Mesenchymal stem cell (in vitro differentiated cells and primary cell): ENCODE results near the gene SAMD10.

Source experiments
- DNase-seq: peaks from one replicate; pipeline ENCODE4 v3.0.0-alpha.2; 2013
- H2AFZ ChIP-seq: one replicate; pipeline ENCODE4 v1.6.1; 2013; ENCODE audit warnings: low read depth, mild to moderate bottlenecking, control low read depth, inconsistent platforms, low read length, moderate library complexity
- H2AK5ac ChIP-seq: 2 replicates; pipeline ENCODE4 v1.6.1; 2013; ENCODE audit warnings: low read length, moderate library complexity, mild to moderate bottlenecking, inconsistent platforms; ENCODE audit not compliant: severe bottlenecking
- H2BK120ac ChIP-seq: one replicate; pipeline ENCODE4 v1.6.1; 2013; ENCODE audit warnings: low read depth, mild to moderate bottlenecking, inconsistent platforms, low read length, moderate library complexity
- H2BK12ac ChIP-seq, 2 experiments: one replicate each; pipeline ENCODE4 v1.6.1; 2013; ENCODE audit warnings: inconsistent platforms in 2 of 2, low read length in 2 of 2, mild to moderate bottlenecking in 2 of 2, moderate library complexity in 2 of 2, control low read depth in 1 of 2
- H2BK15ac ChIP-seq: one replicate; pipeline ENCODE4 v1.6.1; 2013; ENCODE audit warnings: mild to moderate bottlenecking, low read depth, inconsistent platforms; ENCODE audit not compliant: poor library complexity, severe bottlenecking
- H2BK5ac ChIP-seq: 2 replicates; pipeline ENCODE4 v1.6.1; 2013; ENCODE audit warnings: low read depth, mild to moderate bottlenecking, low read length, control low read depth, inconsistent platforms; ENCODE audit not compliant: poor library complexity, severe bottlenecking
- H3K14ac ChIP-seq, 2 experiments: one replicate each; pipeline ENCODE4 v1.6.1; 2013; ENCODE audit warnings: inconsistent platforms in 2 of 2, low read length in 2 of 2, control low read depth in 1 of 2, mild to moderate bottlenecking in 1 of 2, moderate library complexity in 1 of 2
- H3K18ac ChIP-seq, 2 experiments: one replicate each; pipeline ENCODE4 v1.6.1; 2013; ENCODE audit warnings: inconsistent platforms in 2 of 2, low read length in 2 of 2, control low read depth in 1 of 2, low read depth in 1 of 2, mild to moderate bottlenecking in 1 of 2
- H3K23ac ChIP-seq, 2 experiments: one replicate each; pipeline ENCODE4 v1.6.1; 2013; ENCODE audit warnings: inconsistent platforms in 2 of 2, low read length in 2 of 2, mild to moderate bottlenecking in 2 of 2, moderate library complexity in 2 of 2, control low read depth in 1 of 2
- H3K27ac ChIP-seq: 2 replicates; pipeline ENCODE4 v1.5.1; 2013; ENCODE audit warnings: mild to moderate bottlenecking, moderate library complexity, low read length, control low read depth, inconsistent platforms; ENCODE audit not compliant: poor library complexity, severe bottlenecking
- H3K27me3 ChIP-seq, 2 experiments: 2 replicates each; pipeline versions ENCODE4 v1.6.1 to v1.7.0; 2013; ENCODE audit warnings: low read length in 2 of 2, mild to moderate bottlenecking in 2 of 2, moderate library complexity in 2 of 2, control low read depth in 1 of 2, inconsistent platforms in 1 of 2; ENCODE audit not compliant: control insufficient read depth in 1 of 2, insufficient read depth in 1 of 2
- H3K36me3 ChIP-seq, 2 experiments: 2 replicates each; pipeline versions ENCODE4 v1.6.1 to v1.7.0; 2013; ENCODE audit warnings: low read length in 2 of 2, control low read depth in 1 of 2, inconsistent platforms in 1 of 2, low read depth in 1 of 2, mild to moderate bottlenecking in 1 of 2; ENCODE audit not compliant: insufficient read depth in 2 of 2, control insufficient read depth in 1 of 2
- H3K4ac ChIP-seq, 2 experiments: one replicate each; pipeline ENCODE4 v1.6.1; 2013; ENCODE audit warnings: inconsistent platforms in 2 of 2, low read length in 2 of 2, mild to moderate bottlenecking in 2 of 2, moderate library complexity in 2 of 2, control low read depth in 1 of 2, low read depth in 1 of 2
- H3K4me1 ChIP-seq: 2 replicates; pipeline ENCODE4 v1.6.1; 2013; ENCODE audit warnings: low read depth, low read length, control low read depth; ENCODE audit not compliant: control insufficient read depth, insufficient read depth
- H3K4me2 ChIP-seq: 2 replicates; pipeline ENCODE4 v1.6.1; 2013; ENCODE audit warnings: low read length, mild to moderate bottlenecking, inconsistent platforms; ENCODE audit not compliant: poor library complexity, severe bottlenecking
- H3K4me3 ChIP-seq, 2 experiments: 2 replicates each; pipeline versions ENCODE4 v1.5.1 to v1.7.0; 2013; ENCODE audit warnings: low read length in 2 of 2, mild to moderate bottlenecking in 2 of 2, control low read depth in 1 of 2, low read depth in 1 of 2; ENCODE audit not compliant: insufficient read depth in 1 of 2
- H3K79me1 ChIP-seq: replicated peaks from 2 replicates; pipeline ENCODE4 v1.6.1; 2013; ENCODE audit warnings: mild to moderate bottlenecking, control low read depth, low read length, inconsistent platforms; ENCODE audit not compliant: poor library complexity, severe bottlenecking
- H3K9ac ChIP-seq: 2 replicates; pipeline ENCODE4 v1.7.0; 2013; ENCODE audit warnings: mild to moderate bottlenecking, low read length, moderate library complexity
- H3K9me3 ChIP-seq: 2 replicates; pipeline ENCODE4 v1.7.0; 2013; ENCODE audit warnings: mild to moderate bottlenecking, low read length; ENCODE audit not compliant: control insufficient read depth
- H4K8ac ChIP-seq: one replicate; pipeline ENCODE4 v1.6.1; 2013; ENCODE audit warnings: inconsistent platforms, mild to moderate bottlenecking, low read length, moderate library complexity
- H4K91ac ChIP-seq: one replicate; pipeline ENCODE4 v1.6.1; 2013; ENCODE audit warnings: mild to moderate bottlenecking, low read length, inconsistent platforms
- WGBS: methylation state at CpG from one replicate; pipeline ENCODE4 v1.1.7; 2013; ENCODE audit warnings: mixed read lengths; 5-methylcytosine and 5-hydroxymethylcytosine counted together

The SAMD10 gene

DNA sequence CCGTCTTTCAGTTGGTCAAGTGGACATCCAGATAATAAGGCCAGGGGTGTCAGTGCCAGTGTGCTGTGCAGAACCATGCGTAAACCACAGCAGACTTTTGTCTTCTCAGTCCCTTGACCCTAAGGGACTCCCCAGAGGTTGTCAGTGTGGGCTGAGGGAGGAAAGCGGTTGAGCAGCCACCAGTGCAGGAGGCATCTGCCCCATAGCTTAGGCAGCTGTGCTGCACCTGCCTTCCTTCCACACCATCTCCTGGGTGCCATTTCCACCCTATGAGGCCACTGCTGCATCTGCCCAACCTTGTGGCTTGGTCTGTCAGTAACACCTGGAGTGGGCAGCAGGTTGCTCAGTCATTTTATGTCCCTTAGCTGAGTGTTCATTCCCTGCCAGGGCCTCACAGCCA, 27.5 kb upstream of the SAMD10 start:
- Histone ChIP-seq H2AK5ac (no peak overlapping the region), H2BK120ac (no peak overlapping the region), H3K9me3 (no peaks in the 10 kb centered on the region), H2AFZ (no peak overlapping the region), H3K4me1 (peaks cover 19% of the 10 kb centered on the region), H3K27ac (no peak overlapping the region), H3K79me1 (peaks cover 38% of the 10 kb centered on the region), H3K27me3 (no peaks in the 10 kb centered on the region), H2BK5ac (no peak overlapping the region), H3K4ac (no peak overlapping the region), H2BK15ac (no peak overlapping the region), H4K91ac (peak overlapping the region; percentile 7), H3K36me3 (peaks cover 76 to 80% of the 10 kb centered on the region in 2 experiments), H3K4me3 (no peak overlapping the region), H4K8ac (no peak overlapping the region), H2BK12ac (no peak overlapping the region), H3K4me2 (no peak overlapping the region), H3K18ac (no peak overlapping the region), H3K14ac (no peak overlapping the region), H3K9ac (no peak overlapping the region), H3K23ac (no peak overlapping the region)
- DNase-seq: no peak
- 98% methylated on average over 3 of the region's 3 CpGs for WGBS

GRCh38 chr20:64006490-64006889, 27.0 kb upstream of the SAMD10 start:
- H3K23ac ChIP-seq: no peak overlapping the region
- no peak overlapping the region for H3K27ac ChIP-seq
- peaks cover 19% of the 10 kb centered on the region for H3K4me1 ChIP-seq
- H3K9ac ChIP-seq: no peak overlapping the region
- no peak overlapping the region for H2BK120ac ChIP-seq
- no peak for DNase-seq
- H4K91ac ChIP-seq: no peak overlapping the region
- no peak overlapping the region for H3K18ac ChIP-seq
- H3K27me3 ChIP-seq: no peaks in the 10 kb centered on the region
- no peak overlapping the region for H2BK12ac ChIP-seq
- peaks cover 78 to 81% of the 10 kb centered on the region in 2 experiments for H3K36me3 ChIP-seq
- H2AFZ ChIP-seq: no peak overlapping the region
- 98% methylated on average over 10 of the region's 10 CpGs for WGBS
- H3K14ac ChIP-seq: no peak overlapping the region
- H3K9me3 ChIP-seq: no peaks in the 10 kb centered on the region
- no peak overlapping the region for H4K8ac ChIP-seq
- no peak overlapping the region for H3K4me2 ChIP-seq
- H2BK5ac ChIP-seq: no peak overlapping the region
- no peak overlapping the region for H2AK5ac ChIP-seq
- peaks cover 40% of the 10 kb centered on the region for H3K79me1 ChIP-seq
- no peak overlapping the region for H3K4me3 ChIP-seq
- no peak overlapping the region for H3K4ac ChIP-seq
- no peak overlapping the region for H2BK15ac ChIP-seq

DNA sequence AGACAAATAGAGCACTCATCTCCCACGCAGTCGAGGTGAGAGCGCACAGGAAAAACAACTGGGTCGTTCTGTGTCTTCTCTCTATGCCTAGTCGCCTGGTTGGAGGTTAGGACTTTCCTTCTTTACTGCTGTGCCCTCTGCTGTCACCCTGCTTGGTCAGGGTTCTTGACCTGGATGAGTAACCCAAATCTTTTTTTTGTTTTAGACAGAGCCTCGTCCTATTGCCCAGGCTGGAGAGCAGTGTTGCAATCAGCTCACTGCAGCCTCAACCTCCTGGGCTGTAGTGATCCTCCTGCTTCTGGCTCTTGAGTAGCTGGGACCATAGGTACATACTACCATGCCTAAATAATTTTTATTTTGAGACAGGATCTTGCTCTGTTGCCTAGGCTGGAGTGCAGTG, 26.0 kb upstream of the SAMD10 start:
- Histone ChIP-seq H3K27ac (no peak overlapping the region), H3K27me3 (no peaks in the 10 kb centered on the region), H2AFZ (no peak overlapping the region), H3K18ac (no peak overlapping the region), H2BK12ac (no peak overlapping the region), H3K9me3 (no peaks in the 10 kb centered on the region), H3K14ac (no peak overlapping the region), H2BK120ac (no peak overlapping the region), H2BK5ac (no peak overlapping the region), H3K4me1 (peaks cover 10% of the 10 kb centered on the region), H3K9ac (no peak overlapping the region), H4K91ac (no peak overlapping the region), H3K36me3 (peaks cover 76 to 82% of the 10 kb centered on the region in 2 experiments), H4K8ac (no peak overlapping the region), H3K79me1 (peaks cover 39% of the 10 kb centered on the region), H3K23ac (no peak overlapping the region), H3K4me2 (no peak overlapping the region), H2AK5ac (no peak overlapping the region), H3K4me3 (no peak overlapping the region), H2BK15ac (no peak overlapping the region), H3K4ac (no peak overlapping the region)
- peak; percentile 5 for DNase-seq
- 92% methylated on average over 6 of the region's 6 CpGs for whole genome bisulfite sequencing

GRCh38 chr20:64003960-64004725, 24.7 kb upstream of the SAMD10 start:
- DNase-seq: no peak
- Histone ChIP-seq H3K79me1 (peaks cover 39% of the 10 kb centered on the region), H3K9ac (no peak overlapping the region), H3K23ac (no peak overlapping the region), H3K14ac (no peak overlapping the region), H2BK5ac (no peak overlapping the region), H2BK12ac (no peak overlapping the region), H2BK120ac (no peak overlapping the region), H3K27me3 (no peaks in the 10 kb centered on the region), H3K18ac (no peak overlapping the region), H3K36me3 (peaks cover 76 to 84% of the 10 kb centered on the region in 2 experiments), H3K4ac (no peak overlapping the region), H3K4me3 (no peak overlapping the region), H3K9me3 (no peaks in the 10 kb centered on the region), H4K91ac (no peak overlapping the region), H3K4me1 (peaks cover 4% of the 10 kb centered on the region), H2BK15ac (no peak overlapping the region), H2AFZ (no peak overlapping the region), H3K27ac (no peak overlapping the region), H3K4me2 (no peak overlapping the region), H4K8ac (no peak overlapping the region), H2AK5ac (no peak overlapping the region)
- WGBS: 86% methylated on average over 7 of the region's 7 CpGs
